ENCODE data around the gene ADD3. TPM values are rescaled to one million over a fixed set of nuclear protein-coding genes. Genes with fewer than 3 reads are reported as not detected.
A peak's percentile ranks its signal among the peaks of the same experiment; 100 is the strongest.

The ADD3 gene
- total and polyA plus RNA-seq, 2 of the 13 experiments (the other 11 are each of a cell fraction or from before 2014, with no cell fraction given) = 44.7 to 57.5 TPM

GRCh38 chr10:110150981-110151380, 143.2 kb downstream of the ADD3 start (continued):
- TF ChIP-seq ZFY (CRISPR knock-in tag; IDR thresholded peaks at IDR 0.05) = no peak
- no peak for TF ChIP-seq CREB1 (IDR thresholded peaks at IDR 0.05)
- TF ChIP-seq CREB1 (CRISPR knock-in tag; IDR thresholded peaks at IDR 0.05) = no peak
- TF ChIP-seq ZSCAN20 (CRISPR knock-in tag; IDR thresholded peaks at IDR 0.05; ENCODE audit: borderline replicate concordance) = no peak
- TF ChIP-seq PAX8 (CRISPR knock-in tag; IDR thresholded peaks at IDR 0.05; ENCODE audit: borderline replicate concordance) = no peak
- TF ChIP-seq FOXM1 (CRISPR knock-in tag; IDR thresholded peaks at IDR 0.05) = no peak
- no peak for TF ChIP-seq ZNF839 (CRISPR knock-in tag; IDR thresholded peaks at IDR 0.05; ENCODE audit: borderline replicate concordance)

DNA sequence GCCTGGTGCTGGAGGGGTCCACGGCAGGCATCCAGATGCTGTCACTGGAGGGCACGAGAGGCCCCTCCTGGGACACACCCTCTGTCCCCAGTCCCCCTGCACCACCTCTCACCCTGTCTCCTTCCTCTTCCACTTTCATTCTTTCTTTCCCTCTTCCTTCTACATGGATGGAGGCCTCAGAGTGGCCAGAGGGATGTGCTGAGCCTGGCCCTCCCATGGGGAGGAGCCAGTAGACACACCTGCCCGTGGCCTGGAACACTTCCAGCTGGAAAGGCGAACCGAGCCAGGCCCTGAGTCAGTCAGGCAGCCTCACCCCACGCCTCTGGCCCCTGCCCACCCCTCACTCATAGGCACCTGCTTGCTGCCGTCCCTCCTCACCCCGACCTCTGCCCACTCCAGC, 143.7 kb downstream of the ADD3 start:
- Histone ChIP-seq H3K9me3 (ENCODE audit: low read length) (no peaks in the 10 kb centered on the region), H3K4me1 (ENCODE audit: insufficient read depth, low read length) (no peaks in the 10 kb centered on the region), H3K27ac (ENCODE audit: extremely low read length, insufficient read depth, low read length) (no peak overlapping the region), H3K27me3 (ENCODE audit: control insufficient read depth in 1 of 2, insufficient read depth in 2 of 2, low read length in 2 of 2) (peaks cover 2 to 45% of the 10 kb centered on the region in 2 experiments; a peak in 3 of 5 replicates), H2AFZ (ENCODE audit: low read length) (no peak overlapping the region), H4K20me1 (ENCODE audit: insufficient read depth, low read length) (no peaks in the 10 kb centered on the region), H3K36me3 (replicated peaks in 1 of 2; ENCODE audit: control insufficient read depth in 1 of 2, insufficient read depth in 2 of 2, low read length in 2 of 2) (no peaks in the 10 kb centered on the region), H3K9ac (ENCODE audit: insufficient read depth, low read depth, low read length) (no peak overlapping the region), H3K79me2 (ENCODE audit: insufficient read depth, low read length) (no peaks in the 10 kb centered on the region), H3K4me3 (replicated peaks in 1 of 3; ENCODE audit: insufficient read depth in 1 of 3, low read depth in 2 of 3, low read length in 3 of 3) (no peak overlapping the region; a peak in 1 of 6 replicates), H3K4me2 (ENCODE audit: low read depth, low read length) (peak overlapping the region; percentile 10; the same call in 1 of the 2 replicates)
- ATAC-seq = peak; percentile 32
- BruUV-seq (replicated peaks) = no TSS peak
- no peak for DNase-seq (ENCODE audit: low spot score)
- CTCF ChIA-PET (ENCODE audit: low intra/inter-chr PET ratio, low total read pairs) = no interaction called here
- POLR2A ChIA-PET = no interaction called here
- TF ChIP-seq PTBP1 (IDR thresholded peaks at IDR 0.05; ENCODE audit: low read depth, low read length, poor library complexity, severe bottlenecking) (no peak), ZNF780A (CRISPR knock-in tag; IDR thresholded peaks at IDR 0.05) (no peak)
- WGBS (ENCODE audit: low lambda C conversion rate) = 10% methylated on average over 8 of the region's 8 CpGs
- FAIRE-seq = no peak
- in situ Hi-C loops (cut with HindIII; ENCODE audit: extremely low pct_ligation_motif_present, low pct_unique_long_range_greater_than_20kb) (no loop called here), intact Hi-C loops (cut with micrococcal nuclease; ENCODE audit: unreplicated experiment) (no loop called here)

All from HepG2 (cell line).